NCI-H82 (cell line): Measurements from ENCODE around the gene MAVS.

ENCODE experiments used
- DNase-seq: peaks from one replicate; lab custom pipeline; 2025; lab: John Stamatoyannopoulos, UW

The MAVS gene

GRCh38 chr20:3846740-3847428 lies at the start of gene MAVS:
Gene MAVS, plus strand, starts transcription at chr20:3846834. Its CDS starts 7,791 bp downstream, at chr20:3854625.
- peak; percentile 93 for DNase-seq

- no peak for DNase-seq
Measured at GRCh38 chr20:3797226-3797545, 49.4 kb upstream of the MAVS start.

- DNase-seq, result peak; percentile 20
Measured at GRCh38 chr20:3797592-3798372, 48.9 kb upstream of the MAVS start.

GRCh38 chr20:3798373-3798768 lies 48.3 kb upstream of the MAVS start:
- DNase-seq, result no peak

- peak; percentile 16 for DNase-seq
Measured at GRCh38 chr20:3798908-3799248, 47.8 kb upstream of the MAVS start.

- DNase-seq, result no peak
Measured at GRCh38 chr20:3800256-3800877, 46.3 kb upstream of the MAVS start.

GRCh38 chr20:3800878-3801260 lies 45.8 kb upstream of the MAVS start:
- no peak for DNase-seq

GRCh38 chr20:3801299-3801698 lies 45.3 kb upstream of the MAVS start:
- DNase-seq, result no peak

- DNase-seq, result no peak
Measured at GRCh38 chr20:3801846-3802245, 44.8 kb upstream of the MAVS start.

- no peak for DNase-seq
Measured at GRCh38 chr20:3802524-3803239, 44.0 kb upstream of the MAVS start.

GRCh38 chr20:3803289-3803688 lies 43.3 kb upstream of the MAVS start:
- no peak for DNase-seq

- no peak for DNase-seq
Measured at GRCh38 chr20:3803854-3804253, 42.8 kb upstream of the MAVS start.

GRCh38 chr20:3804254-3804751 lies 42.3 kb upstream of the MAVS start:
- no peak for DNase-seq

GRCh38 chr20:3804781-3805180 lies 41.9 kb upstream of the MAVS start:
- no peak for DNase-seq

GRCh38 chr20:3808544-3808943 lies 38.1 kb upstream of the MAVS start:
- no peak for DNase-seq

GRCh38 chr20:3811467-3812258 lies 35.0 kb upstream of the MAVS start:
- DNase-seq, result no peak

GRCh38 chr20:3812259-3812681 lies 34.4 kb upstream of the MAVS start:
- DNase-seq, result no peak

- no peak for DNase-seq
Measured at GRCh38 chr20:3812975-3813847, 33.4 kb upstream of the MAVS start.

GRCh38 chr20:3813848-3814581 lies 32.6 kb upstream of the MAVS start:
- DNase-seq, result no peak

- no peak for DNase-seq
Measured at GRCh38 chr20:3814928-3815495, 31.6 kb upstream of the MAVS start.
